LNCaP clone FGC (cell line): Measurements from ENCODE around the gene NOTCH1.

Experiments
- DNase-seq: peaks from one replicate; pipeline ENCODE4 v3.0.0-alpha.2; 2011; ENCODE audit warnings: low read depth
- H3K4me3 ChIP-seq: 2 replicates; pipeline ENCODE4 v1.5.1; 2011; ENCODE audit warnings: mild to moderate bottlenecking, low read depth, low read length, control low read depth
- CTCF ChIP-seq: IDR thresholded peaks from 2 replicates; pipeline ENCODE4 v1.5.1; 2012; ENCODE audit warnings: mild to moderate bottlenecking; ENCODE audit not compliant: control insufficient read depth, insufficient read depth; ENCODE audit errors: extremely low read depth

NOTCH1 gene

GRCh38 chr9:136525207-136525606 is 20.6 kb downstream of the NOTCH1 start:
- no peak overlapping the region for H3K4me3 ChIP-seq
- no peak for TF ChIP-seq CTCF
- no peak for DNase-seq

- H3K4me3 ChIP-seq, result no peak overlapping the region
- no peak for DNase-seq
- TF ChIP-seq CTCF, result no peak
These were observed 23.3 kb downstream of the NOTCH1 start for GRCh38 chr9:136522314-136523237.

GRCh38 chr9:136521537-136521936 is 24.3 kb downstream of the NOTCH1 start:
- no peak for TF ChIP-seq CTCF
- no peak for DNase-seq
- no peak overlapping the region for H3K4me3 ChIP-seq

- H3K4me3 ChIP-seq, result no peak overlapping the region
- DNase-seq, result no peak
- TF ChIP-seq CTCF, result no peak
These were observed 25.8 kb downstream of the NOTCH1 start for GRCh38 chr9:136520053-136520540.

GRCh38 chr9:136519263-136520052 is 26.4 kb downstream of the NOTCH1 start:
- no peak overlapping the region for H3K4me3 ChIP-seq
- DNase-seq, result no peak
- no peak for TF ChIP-seq CTCF

GRCh38 chr9:136518623-136519022 is 27.2 kb downstream of the NOTCH1 start:
- TF ChIP-seq CTCF, result no peak
- no peak overlapping the region for H3K4me3 ChIP-seq
- DNase-seq, result no peak
